NCI-H128 (cell line): Measurements from ENCODE around the gene TEAD4.

ENCODE experiments used
- DNase-seq: peaks from one replicate; lab custom pipeline; 2025; ENCODE audit not compliant: unreplicated experiment; lab: John Stamatoyannopoulos, UW

TEAD4 gene

GRCh38 chr12:2960390-2960956 is 1.3 kb downstream of the TEAD4 start:
- no peak for DNase-seq

GRCh38 chr12:2960996-2961616 is 1.9 kb downstream of the TEAD4 start:
- DNase-seq: no peak

GRCh38 chr12:2961705-2962104 is 2.5 kb downstream of the TEAD4 start:
- no peak for DNase-seq

- DNase-seq: no peak
Observed at GRCh38 chr12:2963154-2963759, 4.1 kb downstream of the TEAD4 start.

- DNase-seq: no peak
Observed at GRCh38 chr12:2963760-2964292, 4.6 kb downstream of the TEAD4 start.

GRCh38 chr12:2967651-2968050 is 8.5 kb downstream of the TEAD4 start:
- DNase-seq: no peak

- DNase-seq: no peak
Observed at GRCh38 chr12:2970744-2971143, 11.5 kb downstream of the TEAD4 start.

GRCh38 chr12:2973566-2973965 is 14.4 kb downstream of the TEAD4 start:
- DNase-seq: no peak

GRCh38 chr12:2974560-2974971 is 15.4 kb downstream of the TEAD4 start:
- no peak for DNase-seq

GRCh38 chr12:2976581-2976996 is 17.4 kb downstream of the TEAD4 start:
- no peak for DNase-seq

- no peak for DNase-seq
Observed at GRCh38 chr12:2977776-2978175, 18.6 kb downstream of the TEAD4 start.

GRCh38 chr12:2979806-2980205 is 20.6 kb downstream of the TEAD4 start:
- DNase-seq: no peak

- no peak for DNase-seq
Observed at GRCh38 chr12:2980630-2981029, 21.4 kb downstream of the TEAD4 start.

- no peak for DNase-seq
Observed at GRCh38 chr12:2982361-2982760, 23.2 kb downstream of the TEAD4 start.

GRCh38 chr12:2984249-2984648 is 25.1 kb downstream of the TEAD4 start:
- DNase-seq: no peak

- no peak for DNase-seq
Observed at GRCh38 chr12:2984698-2985097, 25.5 kb downstream of the TEAD4 start.

GRCh38 chr12:2986876-2987275 is 27.7 kb downstream of the TEAD4 start:
- DNase-seq: no peak

GRCh38 chr12:2988494-2988893 is 29.3 kb downstream of the TEAD4 start:
- DNase-seq: no peak

GRCh38 chr12:2992724-2993123 is 33.5 kb downstream of the TEAD4 start:
- no peak for DNase-seq

GRCh38 chr12:2997989-2998670 is 38.9 kb downstream of the TEAD4 start:
- DNase-seq: no peak

- no peak for DNase-seq
Observed at GRCh38 chr12:2998789-2999264, 39.6 kb downstream of the TEAD4 start.
